ENCODE results near the gene CLSTN2. TPM values are rescaled to one million over a fixed set of nuclear protein-coding genes. Genes with fewer than 3 reads are reported as not detected.

CLSTN2 gene
- total RNA-seq, 1 experiment from 2014 or later = not detected

GRCh38 chr3:140443073-140443472 lies 508.1 kb downstream of the CLSTN2 start:
- no TSS peak for BruUV-seq (replicated peaks)
- intact Hi-C loops (cut with micrococcal nuclease) = no loop called here
- H3K9me2 ChIP-seq (replicated peaks; ENCODE audit: low read length) = no peaks in the 10 kb centered on the region
- ChIA-PET CTCF (no interaction called here), POLR2A (ENCODE audit: unreplicated experiment) (no interaction called here)
- no peak overlapping the region for H3K9ac ChIP-seq (ENCODE audit: low read length)
- no peaks in the 10 kb centered on the region for H3K9me3 ChIP-seq (ENCODE audit: low read length)
- TF ChIP-seq EZH2phosphoT487 (IDR thresholded peaks at IDR 0.05; ENCODE audit: borderline replicate concordance, low read length) = no peak
- TF ChIP-seq EZH2 (IDR thresholded peaks at IDR 0.05; ENCODE audit: low read length, unreplicated experiment) = no peak
- TF ChIP-seq CTCF (conservative IDR thresholded peaks at IDR 0.05; ENCODE audit: low read depth, low read length) = no peak
- H3K79me2 ChIP-seq (ENCODE audit: low read length) = no peaks in the 10 kb centered on the region
- H3K4me2 ChIP-seq (ENCODE audit: low read length) = no peak overlapping the region
- H3F3A ChIP-seq (ENCODE audit: low read length, unreplicated experiment) = no peaks in the 10 kb centered on the region
- no peak overlapping the region for H3K4me3 ChIP-seq (ENCODE audit: low read length)
- no peaks in the 10 kb centered on the region for H4K20me1 ChIP-seq (ENCODE audit: low read length)
- DNase-seq (no peak), ATAC-seq (no peak)
- H2AFZ ChIP-seq (ENCODE audit: low read length) = no peak overlapping the region
- H3K4me1 ChIP-seq (ENCODE audit: insufficient read depth, low read length) = peaks cover 6% of the 10 kb centered on the region; the same call in 1 of the 2 replicates
- H3K36me3 ChIP-seq (ENCODE audit: low read depth, low read length) = no peaks in the 10 kb centered on the region
- no peak overlapping the region for H3K27ac ChIP-seq (ENCODE audit: low read length)
- no peaks in the 10 kb centered on the region for H3K27me3 ChIP-seq (ENCODE audit: low read length)

- CTCF ChIA-PET = no interaction called here
- BruUV-seq (replicated peaks) = no TSS peak
- H3K4me3 ChIP-seq (ENCODE audit: low read length) = no peak overlapping the region
These were observed 508.8 kb downstream of the CLSTN2 start for GRCh38 chr3:140443806-140444205.

GRCh38 chr3:140446734-140447133 lies 511.7 kb downstream of the CLSTN2 start:
- H3K4me1 ChIP-seq (ENCODE audit: insufficient read depth, low read length) = no peaks in the 10 kb centered on the region
- no peak overlapping the region for H2AFZ ChIP-seq (ENCODE audit: low read length)
- H3K9me3 ChIP-seq (ENCODE audit: low read length) = no peaks in the 10 kb centered on the region
- no peaks in the 10 kb centered on the region for H3K9me2 ChIP-seq (replicated peaks; ENCODE audit: low read length)
- TF ChIP-seq EZH2 (IDR thresholded peaks at IDR 0.05; ENCODE audit: low read length, unreplicated experiment) = no peak
- no peak for TF ChIP-seq EZH2phosphoT487 (IDR thresholded peaks at IDR 0.05; ENCODE audit: borderline replicate concordance, low read length)
- no peak for TF ChIP-seq CTCF (conservative IDR thresholded peaks at IDR 0.05; ENCODE audit: low read depth, low read length)
- H3K4me3 ChIP-seq (ENCODE audit: low read length) = no peak overlapping the region
- H3K36me3 ChIP-seq (ENCODE audit: low read depth, low read length) = no peaks in the 10 kb centered on the region
- ATAC-seq (no peak), DNase-seq (no peak)
- no peak overlapping the region for H3K27ac ChIP-seq (ENCODE audit: low read length)
- no peaks in the 10 kb centered on the region for H3K27me3 ChIP-seq (ENCODE audit: low read length)
- H3K4me2 ChIP-seq (ENCODE audit: low read length) = no peak overlapping the region
- H3K9ac ChIP-seq (ENCODE audit: low read length) = no peak overlapping the region
- ChIA-PET CTCF (no interaction called here), POLR2A (ENCODE audit: unreplicated experiment) (no interaction called here)
- no TSS peak for BruUV-seq (replicated peaks)
- H3K79me2 ChIP-seq (ENCODE audit: low read length) = no peaks in the 10 kb centered on the region
- no peaks in the 10 kb centered on the region for H4K20me1 ChIP-seq (ENCODE audit: low read length)
- intact Hi-C loops (cut with micrococcal nuclease) = no loop called here
- no peaks in the 10 kb centered on the region for H3F3A ChIP-seq (ENCODE audit: low read length, unreplicated experiment)

More at GRCh38 chr3:140443806-140444205, 508.8 kb downstream of the CLSTN2 start:
- no peak overlapping the region for H3K27ac ChIP-seq (ENCODE audit: low read length)
- H2AFZ ChIP-seq (ENCODE audit: low read length) = no peak overlapping the region
- POLR2A ChIA-PET (ENCODE audit: unreplicated experiment) = no interaction called here
- DNase-seq (no peak), ATAC-seq (no peak)
- TF ChIP-seq CTCF (conservative IDR thresholded peaks at IDR 0.05; ENCODE audit: low read depth, low read length) = no peak
- no peak for TF ChIP-seq EZH2phosphoT487 (IDR thresholded peaks at IDR 0.05; ENCODE audit: borderline replicate concordance, low read length)
- TF ChIP-seq EZH2 (IDR thresholded peaks at IDR 0.05; ENCODE audit: low read length, unreplicated experiment) = no peak
- no peaks in the 10 kb centered on the region for H3K79me2 ChIP-seq (ENCODE audit: low read length)
- H3K9ac ChIP-seq (ENCODE audit: low read length) = no peak overlapping the region
- H3K4me1 ChIP-seq (ENCODE audit: insufficient read depth, low read length) = peaks cover 6% of the 10 kb centered on the region; the same call in 1 of the 2 replicates
- no peaks in the 10 kb centered on the region for H3K36me3 ChIP-seq (ENCODE audit: low read depth, low read length)
- H4K20me1 ChIP-seq (ENCODE audit: low read length) = no peaks in the 10 kb centered on the region
- H3F3A ChIP-seq (ENCODE audit: low read length, unreplicated experiment) = no peaks in the 10 kb centered on the region
- H3K4me2 ChIP-seq (ENCODE audit: low read length) = no peak overlapping the region
- H3K27me3 ChIP-seq (ENCODE audit: low read length) = no peaks in the 10 kb centered on the region
- intact Hi-C loops (cut with micrococcal nuclease) = no loop called here
- no peaks in the 10 kb centered on the region for H3K9me3 ChIP-seq (ENCODE audit: low read length)
- no peaks in the 10 kb centered on the region for H3K9me2 ChIP-seq (replicated peaks; ENCODE audit: low read length)

Measured in PC-3 (cell line).